ENCODE measurements around the gene PROSER2. TPM values are rescaled to one million over a fixed set of nuclear protein-coding genes. Genes with fewer than 3 reads are reported as not detected.

PROSER2 gene
- total and polyA plus RNA-seq, 2 of the 13 experiments (the other 11 are each of a cell fraction or from before 2014, with no cell fraction given) = 6.9 to 7.7 TPM

GRCh38 chr10:11797847-11798633 lies 25.1 kb upstream of the PROSER2 start (continued):
- no peak for TF ChIP-seq FOXP1 (IDR thresholded peaks at IDR 0.05)
- TF ChIP-seq FOXP1 (CRISPR knock-in tag; IDR thresholded peaks at IDR 0.05) = peak; percentile 69
- no peak for TF ChIP-seq CREB3 (CRISPR knock-in tag; IDR thresholded peaks at IDR 0.05)
- no peak for TF ChIP-seq STAG1 (CRISPR knock-in tag; IDR thresholded peaks at IDR 0.05)
- TF ChIP-seq FOXP4 (CRISPR knock-in tag; IDR thresholded peaks at IDR 0.05) = peak; percentile 53
- TF ChIP-seq ZBTB33 (CRISPR knock-in tag; IDR thresholded peaks at IDR 0.05) = peak; percentile 22; the same call in 1 of the 2 replicates
- peak; percentile 56; the same call in 1 of the 2 replicates for TF ChIP-seq ZNF281 (CRISPR knock-in tag; IDR thresholded peaks at IDR 0.05; ENCODE audit: borderline replicate concordance)
- peak; percentile 24; the same call in 1 of the 2 replicates for TF ChIP-seq ZGPAT (CRISPR knock-in tag; IDR thresholded peaks at IDR 0.05)
- peak; percentile 63; the same call in 1 of the 2 replicates for TF ChIP-seq CEBPG (CRISPR knock-in tag; IDR thresholded peaks at IDR 0.05)
- TF ChIP-seq NR2C2 (CRISPR knock-in tag; IDR thresholded peaks at IDR 0.05; ENCODE audit: borderline replicate concordance) = peak; percentile 17; the same call in 1 of the 2 replicates
- 0 out of 2 replicates have a peak, but pooled peaks have one; percentile 13 for TF ChIP-seq FOXA3 (CRISPR knock-in tag; IDR thresholded peaks at IDR 0.05)
- peak; percentile 19 for TF ChIP-seq SKI (IDR thresholded peaks at IDR 0.05; ENCODE audit: partially characterized antibody)
- peak; percentile 95 for TF ChIP-seq ZNF121 (CRISPR knock-in tag; IDR thresholded peaks at IDR 0.05)
- no peak for TF ChIP-seq SOX6 (IDR thresholded peaks at IDR 0.05)
- peak; percentile 55 for TF ChIP-seq SOX6 (CRISPR knock-in tag; IDR thresholded peaks at IDR 0.05)
- TF ChIP-seq KLF11 (CRISPR knock-in tag; IDR thresholded peaks at IDR 0.05) = no peak

Data from HepG2 (cell line).